Transverse colon (tissue), 4 donors: ENCODE measurements around the gene ATP13A1. TPM values are rescaled to one million over a fixed set of nuclear protein-coding genes. Genes with fewer than 3 reads are reported as not detected.
"Not testable (repeated sequence)": the region's sequence is repeated elsewhere in the genome, so short reads cannot be mapped to it uniquely, and the experiment has no call there.

Experiments
- DNase-seq: peaks from one replicate; pipeline ENCODE4 v3.0.0-alpha.2; 2019
- H3K27ac ChIP-seq, 4 donors: fragments of 200-600 bp; sonication (generic); 2 replicates each; pipeline ENCODE4 v1.5.1; 2016 to 2018; ENCODE audit warnings: inconsistent platforms in 4 of 4
- H3K27me3 ChIP-seq: fragments of 200-600 bp; sonication (generic); 2 replicates; pipeline ENCODE4 v1.5.1; 2017; ENCODE audit warnings: inconsistent platforms
- H3K36me3 ChIP-seq, 4 donors: fragments of 200-600 bp; sonication (generic); 2 replicates each; pipeline ENCODE4 v1.5.1; 2017 to 2019; ENCODE audit warnings: inconsistent platforms in 4 of 4
- H3K4me1 ChIP-seq, 4 donors: fragments of 200-600 bp; sonication (generic); 2 replicates each; pipeline ENCODE4 v1.5.1; 2017 to 2020; ENCODE audit warnings: inconsistent platforms in 4 of 4
- H3K4me3 ChIP-seq, 4 donors: fragments of 200-600 bp; sonication (generic); 1 replicate in 1 of 4; 2 replicates in 3 of 4; pipeline versions ENCODE4 v1.5.1 to v1.6.1; 2017 to 2019; ENCODE audit warnings: inconsistent platforms in 4 of 4
- H3K9me3 ChIP-seq, 2 donors: fragments of 200-600 bp; sonication (generic); 2 replicates each; pipeline ENCODE4 v1.5.1; 2017 to 2019; ENCODE audit warnings: inconsistent platforms in 2 of 2
- EP300 ChIP-seq: sonication (generic); formaldehyde crosslinking; IDR thresholded peaks from one replicate; pipeline ENCODE4 v1.6.1; 2017; ENCODE audit warnings: antibody characterized with exemption, low read depth
- POLR2A ChIP-seq: fragments of 450-650 bp; IDR thresholded peaks from one replicate; pipeline ENCODE4 v1.6.1; 2016; ENCODE audit warnings: antibody characterized with exemption, mild to moderate bottlenecking, moderate library complexity
- POLR2AphosphoS5 ChIP-seq, 3 donors: sonication (generic); formaldehyde crosslinking; IDR thresholded peaks; one replicate each; pipeline ENCODE4 v1.6.1; 2016; ENCODE audit warnings: antibody characterized with exemption in 3 of 3
- WGBS, 2 donors: methylation state at CpG; one replicate each; pipeline ENCODE4 v1.1.5; 2018; ENCODE audit warnings: low coverage in 1 of 2; 5-methylcytosine and 5-hydroxymethylcytosine counted together
- in situ Hi-C, 4 donors: fragments of 200-750 bp; cut with MboI; loops; one replicate each; pipeline versions ENCODE4 v1.15.0 to v1.15.1; 2017; ENCODE audit warnings: low sequenced_read_pairs in 3 of 4, low pct_ligation_motif_present in 1 of 4, low pct_unique_long_range_greater_than_20kb in 1 of 4
- intact Hi-C: fragments of 100-400 bp; cut with DNase I; formaldehyde crosslinking; loops from one replicate; pipeline ENCODE4 v1.15.1; 2023; ENCODE audit warnings: low total_unique reads
- total RNA-seq, 4 donors: library from RNA; depleted of rRNA; stranded (reverse); fragments of >200 nt; gene quantifications; one replicate each; pipeline ENCODE4 v1.1.0, GENCODE V29; 2016
- TF ChIP-seq, protein P1 (sequence below), 5 experiments: fragments of 200-600 bp in 3 of 5; fragments of 450-650 bp in 2 of 5; sonication (generic) in 3 of 5; IDR thresholded peaks; 1 replicate in 2 of 5; 2 replicates in 3 of 5; pipeline ENCODE4 v1.5.1; 2016 to 2017; ENCODE audit warnings: antibody characterized with exemption in 5 of 5, inconsistent platforms in 3 of 5, mild to moderate bottlenecking in 2 of 5, moderate library complexity in 1 of 5

Gene ATP13A1
- total RNA-seq, 4 donors from 2014 or later = 112 to 929 (median 402) TPM

DNA sequence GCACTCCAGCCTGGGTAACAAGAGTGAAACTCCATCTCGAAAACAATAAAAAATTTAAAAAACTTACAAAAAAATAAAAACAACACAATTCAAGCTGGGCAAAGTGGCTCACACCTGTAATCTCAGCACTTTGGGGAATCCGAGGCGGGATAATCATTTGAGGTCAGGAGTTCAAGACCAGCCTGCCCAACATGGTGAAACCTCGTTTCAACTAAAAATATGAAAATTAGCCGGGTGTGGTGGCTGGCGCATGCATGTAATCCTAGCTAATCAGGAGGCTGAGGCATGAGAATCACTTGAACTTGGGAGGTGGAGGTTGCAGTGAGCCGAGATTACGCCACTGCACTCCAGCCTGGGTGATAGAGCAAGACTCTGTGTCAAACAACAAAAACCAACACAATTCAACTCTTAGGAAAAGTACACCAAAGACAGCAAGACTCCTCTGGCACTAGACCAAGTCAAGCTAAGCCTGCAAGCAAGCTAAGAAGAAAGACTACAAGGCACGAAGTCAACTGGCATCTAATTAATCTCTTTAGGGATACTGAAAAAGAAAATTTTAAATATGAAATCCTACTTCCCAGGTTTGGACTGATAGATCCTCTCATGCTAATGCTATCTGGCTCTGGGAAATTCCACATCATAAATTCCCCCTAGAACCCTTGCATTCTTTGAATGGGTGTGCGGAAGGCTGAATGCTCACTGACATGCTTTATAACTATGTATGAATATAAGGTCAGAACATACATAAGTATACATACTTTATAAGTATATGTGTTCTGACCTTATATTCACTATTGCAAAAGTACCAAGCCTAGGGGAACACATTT lies 52.9 kb downstream of the ATP13A1 start:
- 91 to 95% methylated on average over 3 to 10 of the region's 10 CpGs for WGBS, 2 donors
- intact Hi-C loops (no loop called here), in situ Hi-C loops (no loop called here)
- Histone ChIP-seq H3K9me3 (no peaks in the 10 kb centered on the region), H3K4me3 (no peak overlapping the region), H3K27me3 (no peaks in the 10 kb centered on the region), H3K27ac (no peak overlapping the region), H3K36me3 (no peaks in the 10 kb centered on the region), H3K4me1 (peaks cover 0 to 28% (median 10%) of the 10 kb centered on the region in 4 donors)
- DNase-seq = no peak
- TF ChIP-seq POLR2A (no peak), EP300 (no peak), POLR2AphosphoS5 (IDR thresholded peaks at IDR 0.05) (no peak)
- TF ChIP-seq, protein P1, sequence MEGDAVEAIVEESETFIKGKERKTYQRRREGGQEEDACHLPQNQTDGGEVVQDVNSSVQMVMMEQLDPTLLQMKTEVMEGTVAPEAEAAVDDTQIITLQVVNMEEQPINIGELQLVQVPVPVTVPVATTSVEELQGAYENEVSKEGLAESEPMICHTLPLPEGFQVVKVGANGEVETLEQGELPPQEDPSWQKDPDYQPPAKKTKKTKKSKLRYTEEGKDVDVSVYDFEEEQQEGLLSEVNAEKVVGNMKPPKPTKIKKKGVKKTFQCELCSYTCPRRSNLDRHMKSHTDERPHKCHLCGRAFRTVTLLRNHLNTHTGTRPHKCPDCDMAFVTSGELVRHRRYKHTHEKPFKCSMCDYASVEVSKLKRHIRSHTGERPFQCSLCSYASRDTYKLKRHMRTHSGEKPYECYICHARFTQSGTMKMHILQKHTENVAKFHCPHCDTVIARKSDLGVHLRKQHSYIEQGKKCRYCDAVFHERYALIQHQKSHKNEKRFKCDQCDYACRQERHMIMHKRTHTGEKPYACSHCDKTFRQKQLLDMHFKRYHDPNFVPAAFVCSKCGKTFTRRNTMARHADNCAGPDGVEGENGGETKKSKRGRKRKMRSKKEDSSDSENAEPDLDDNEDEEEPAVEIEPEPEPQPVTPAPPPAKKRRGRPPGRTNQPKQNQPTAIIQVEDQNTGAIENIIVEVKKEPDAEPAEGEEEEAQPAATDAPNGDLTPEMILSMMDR (IDR thresholded peaks at IDR 0.05) = no peak

- intact Hi-C loops, H3K4me3 ChIP-seq: not testable (repeated sequence)
- WGBS, 2 donors = 91 to 100% methylated on average over 2 to 8 of the region's 8 CpGs
Observed at GRCh38 chr19:19606686-19607085, 56.8 kb downstream of the ATP13A1 start.

GRCh38 chr19:19606021-19606420 lies 57.5 kb downstream of the ATP13A1 start:
- 57% methylated on average over 1 of the region's 1 CpG; no CpG with 5 or more reads in 1 of the 2 donors for WGBS, 2 donors
- no peaks in the 10 kb centered on the region for H3K27me3 ChIP-seq
- TF ChIP-seq, protein P1 (IDR thresholded peaks at IDR 0.05) = no peak
- peak; percentile 63 for TF ChIP-seq POLR2A
- TF ChIP-seq EP300 = peak; percentile 86
- peak in 2 of 3 donors; percentile 83 to 86 for TF ChIP-seq POLR2AphosphoS5 (IDR thresholded peaks at IDR 0.05)
- peaks cover 0 to 40% (median 21%) of the 10 kb centered on the region in 4 donors for H3K4me1 ChIP-seq
- DNase-seq = peak; percentile 74
- intact Hi-C loops (no loop called here), in situ Hi-C loops (no loop called here)
- peak overlapping the region; percentile 72 to 90 (median 81) for H3K27ac ChIP-seq
- H3K36me3 ChIP-seq = no peaks in the 10 kb centered on the region
- H3K4me3 ChIP-seq = no peak overlapping the region
- H3K9me3 ChIP-seq = no peaks in the 10 kb centered on the region

More at GRCh38 chr19:19606686-19607085, 56.8 kb downstream of the ATP13A1 start:
- H3K9me3 ChIP-seq, H3K27me3 ChIP-seq, DNase-seq, in situ Hi-C loops, H3K36me3 ChIP-seq: not testable (repeated sequence)
- Histone ChIP-seq H3K4me1 (peaks cover 0 to 38% (median 21%) of the 10 kb centered on the region in 4 donors), H3K27ac (peak overlapping the region; percentile 72 to 90 (median 81))

DNA sequence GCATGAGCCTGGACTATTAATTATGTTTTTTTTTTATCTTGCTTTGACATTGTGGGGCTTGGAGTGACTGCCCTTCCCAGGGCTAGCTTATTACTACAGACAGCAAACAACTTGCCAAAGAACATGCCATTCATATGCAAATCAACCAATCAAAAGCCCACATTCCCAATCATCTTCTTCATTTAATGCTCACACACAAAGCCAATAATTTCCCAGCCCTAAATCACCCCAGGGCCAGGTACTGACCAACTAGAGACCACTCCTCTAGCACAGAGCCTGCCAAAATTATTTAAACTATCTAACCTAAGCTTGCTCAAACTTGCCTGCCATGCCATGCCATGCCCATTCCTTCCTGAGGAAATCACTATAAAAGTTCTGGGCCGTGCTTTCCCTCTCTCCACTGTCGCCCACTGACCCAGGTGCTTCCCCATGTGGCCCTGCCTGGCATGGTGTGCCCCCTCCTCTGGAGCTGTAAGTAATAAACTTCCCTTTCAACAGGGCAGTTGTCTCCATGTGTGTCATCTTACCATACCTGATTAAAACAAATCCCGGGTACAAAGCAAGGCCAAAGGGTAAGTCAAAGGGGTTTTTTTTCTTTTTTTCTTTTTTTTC lies 60.7 kb downstream of the ATP13A1 start:
- Histone ChIP-seq H3K9me3 (no peaks in the 10 kb centered on the region), H3K4me3 (no peak overlapping the region), H3K4me1 (peaks cover 0 to 40% (median 21%) of the 10 kb centered on the region in 4 donors), H3K27me3 (no peaks in the 10 kb centered on the region), H3K27ac (peak overlapping the region; percentile 48 to 73 (median 64)), H3K36me3 (no peaks in the 10 kb centered on the region)
- DNase-seq = no peak
- 46 to 59% methylated on average over 3 of the region's 3 CpGs for WGBS, 2 donors
- in situ Hi-C loops = no loop called here
- intact Hi-C loops = no loop called here
- no peak for TF ChIP-seq POLR2AphosphoS5 (IDR thresholded peaks at IDR 0.05)
- no peak for TF ChIP-seq EP300
- TF ChIP-seq, protein P1 (IDR thresholded peaks at IDR 0.05) = no peak
- TF ChIP-seq POLR2A = no peak
